VCaP (cell line): ENCODE data around the gene NRG2.

Source experiments
- H3K27ac ChIP-seq: fragments of 450-650 bp; 2 replicates; pipeline ENCODE4 v1.5.1; 2017
- CTCF ChIP-seq: fragments of 450-650 bp; conservative IDR thresholded peaks from 2 replicates; pipeline ENCODE4 v1.5.1; 2017; ENCODE audit warnings: mild to moderate bottlenecking, moderate library complexity

NRG2 gene

GRCh38 chr5:139984816-139985215 lies 58.3 kb downstream of the NRG2 start:
- H3K27ac ChIP-seq, result no peak overlapping the region
- TF ChIP-seq CTCF, result no peak

- TF ChIP-seq CTCF, result no peak
- no peak overlapping the region for H3K27ac ChIP-seq
Observed at GRCh38 chr5:139982975-139983240, 60.2 kb downstream of the NRG2 start.

- H3K27ac ChIP-seq, result no peak overlapping the region
- TF ChIP-seq CTCF, result no peak
Observed at GRCh38 chr5:139982157-139982974, 60.7 kb downstream of the NRG2 start.

- no peak for TF ChIP-seq CTCF
- no peak overlapping the region for H3K27ac ChIP-seq
Observed at GRCh38 chr5:139980765-139981164, 62.3 kb downstream of the NRG2 start.

GRCh38 chr5:139979943-139980342 lies 63.2 kb downstream of the NRG2 start:
- TF ChIP-seq CTCF, result no peak
- H3K27ac ChIP-seq, result no peak overlapping the region

GRCh38 chr5:139979518-139979917 lies 63.6 kb downstream of the NRG2 start:
- TF ChIP-seq CTCF, result no peak

GRCh38 chr5:139976703-139977102 lies 66.4 kb downstream of the NRG2 start:
- no peak for TF ChIP-seq CTCF
- H3K27ac ChIP-seq, result no peak overlapping the region

More at GRCh38 chr5:139979518-139979917, 63.6 kb downstream of the NRG2 start:
- H3K27ac ChIP-seq, result no peak overlapping the region
